Stimulated activated CD8-positive, alpha-beta memory T cell treated with anti-CD3 and anti-CD28 coated beads, Interleukin-15, amount 100 ng/mL, for 4 hours (primary cell): ENCODE data around the gene IFITM5.
"Not testable (repeated sequence)": the region's sequence is repeated elsewhere in the genome, so short reads cannot be mapped to it uniquely, and the experiment has no call there.

Experiments used
- DNase-seq, 2 donors: peaks; one replicate each; pipeline ENCODE4 v3.0.0-alpha.2; 2020; ENCODE audit warnings: low read depth in 2 of 2

IFITM5 gene

GRCh38 chr11:312092-312816 lies 12.9 kb upstream of the IFITM5 start:
- no peak for DNase-seq

GRCh38 chr11:311013-311748 lies 11.9 kb upstream of the IFITM5 start:
- not testable (repeated sequence) for DNase-seq

DNA sequence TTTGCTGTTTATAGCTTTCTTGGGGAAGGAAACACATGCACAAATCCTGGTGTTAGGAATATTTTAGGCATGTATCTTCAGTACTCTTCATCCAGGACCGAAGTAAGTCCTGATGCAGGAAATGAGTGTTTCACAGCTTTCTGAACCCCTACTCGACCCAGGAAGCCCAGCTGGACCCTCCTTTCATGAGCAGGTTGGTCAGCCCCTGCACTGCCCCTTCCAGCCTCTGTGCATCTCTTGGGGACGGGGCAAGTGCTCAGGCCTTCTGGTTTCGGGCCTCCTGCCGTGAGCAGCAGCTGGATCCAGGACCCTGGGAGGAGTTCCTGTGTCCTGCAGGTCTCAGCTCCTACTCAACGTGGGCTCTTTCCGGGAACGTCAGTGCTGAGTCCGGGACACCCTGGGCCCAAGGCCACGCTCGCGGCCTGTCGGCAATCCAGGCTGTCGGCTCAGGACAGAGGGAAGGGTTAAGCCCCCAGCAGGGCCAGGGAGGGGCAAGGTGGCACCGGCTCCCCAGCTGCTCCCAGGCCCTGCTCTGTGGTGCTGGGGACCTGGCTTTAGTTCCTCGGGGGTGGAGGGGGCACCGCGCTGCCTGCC lies 10.8 kb upstream of the IFITM5 start:
- not testable (repeated sequence) for DNase-seq

DNA sequence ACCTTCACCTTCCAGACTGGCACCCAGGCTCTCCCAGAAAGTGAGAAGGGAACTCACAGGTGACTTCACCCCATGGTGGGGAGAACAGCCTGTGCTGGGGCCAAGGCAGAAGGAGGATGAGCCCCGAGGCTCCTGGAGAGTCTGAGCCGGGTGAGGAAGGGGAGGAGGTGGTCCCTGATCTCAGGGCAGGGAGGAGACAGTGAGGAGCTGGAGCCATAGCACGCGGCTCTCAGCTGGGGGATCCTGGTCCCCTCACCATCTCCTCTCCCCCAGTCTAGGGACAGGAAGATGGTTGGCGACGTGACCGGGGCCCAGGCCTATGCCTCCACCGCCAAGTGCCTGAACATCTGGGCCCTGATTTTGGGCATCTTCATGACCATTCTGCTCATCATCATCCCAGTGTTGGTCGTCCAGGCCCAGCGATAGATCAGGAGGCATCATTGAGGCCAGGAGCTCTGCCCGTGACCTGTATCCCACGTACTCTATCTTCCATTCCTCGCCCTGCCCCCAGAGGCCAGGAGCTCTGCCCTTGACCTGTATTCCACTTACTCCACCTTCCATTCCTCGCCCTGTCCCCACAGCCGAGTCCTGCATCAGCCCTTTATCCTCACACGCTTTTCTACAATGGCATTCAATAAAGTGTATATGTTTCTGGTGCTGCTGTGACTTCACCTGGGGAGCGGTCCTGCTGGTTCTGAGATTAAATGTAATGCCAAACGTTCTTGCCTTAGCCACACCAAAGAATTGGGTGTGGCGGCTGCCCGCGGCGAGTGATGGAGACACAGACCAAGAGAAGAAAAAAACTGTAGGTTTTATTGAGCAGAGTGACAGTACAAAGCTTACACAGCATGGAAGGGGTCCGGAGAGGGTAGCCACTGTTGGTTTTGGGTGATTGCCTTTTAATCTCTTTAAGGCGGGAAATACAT lies 9.7 kb upstream of the IFITM5 start:
- DNase-seq, result not testable (repeated sequence)

GRCh38 chr11:307766-308708 lies 8.7 kb upstream of the IFITM5 start, which contains the start of gene IFITM2:
TSS of gene IFITM2 (plus strand) at chr11:307816. CDS start at chr11:308193, 377 bp downstream.
- not testable (repeated sequence) for DNase-seq

GRCh38 chr11:306645-307371 lies 7.5 kb upstream of the IFITM5 start:
- no peak for DNase-seq

- DNase-seq, result no peak
These were observed 6.5 kb upstream of the IFITM5 start for GRCh38 chr11:305844-306211.

DNA sequence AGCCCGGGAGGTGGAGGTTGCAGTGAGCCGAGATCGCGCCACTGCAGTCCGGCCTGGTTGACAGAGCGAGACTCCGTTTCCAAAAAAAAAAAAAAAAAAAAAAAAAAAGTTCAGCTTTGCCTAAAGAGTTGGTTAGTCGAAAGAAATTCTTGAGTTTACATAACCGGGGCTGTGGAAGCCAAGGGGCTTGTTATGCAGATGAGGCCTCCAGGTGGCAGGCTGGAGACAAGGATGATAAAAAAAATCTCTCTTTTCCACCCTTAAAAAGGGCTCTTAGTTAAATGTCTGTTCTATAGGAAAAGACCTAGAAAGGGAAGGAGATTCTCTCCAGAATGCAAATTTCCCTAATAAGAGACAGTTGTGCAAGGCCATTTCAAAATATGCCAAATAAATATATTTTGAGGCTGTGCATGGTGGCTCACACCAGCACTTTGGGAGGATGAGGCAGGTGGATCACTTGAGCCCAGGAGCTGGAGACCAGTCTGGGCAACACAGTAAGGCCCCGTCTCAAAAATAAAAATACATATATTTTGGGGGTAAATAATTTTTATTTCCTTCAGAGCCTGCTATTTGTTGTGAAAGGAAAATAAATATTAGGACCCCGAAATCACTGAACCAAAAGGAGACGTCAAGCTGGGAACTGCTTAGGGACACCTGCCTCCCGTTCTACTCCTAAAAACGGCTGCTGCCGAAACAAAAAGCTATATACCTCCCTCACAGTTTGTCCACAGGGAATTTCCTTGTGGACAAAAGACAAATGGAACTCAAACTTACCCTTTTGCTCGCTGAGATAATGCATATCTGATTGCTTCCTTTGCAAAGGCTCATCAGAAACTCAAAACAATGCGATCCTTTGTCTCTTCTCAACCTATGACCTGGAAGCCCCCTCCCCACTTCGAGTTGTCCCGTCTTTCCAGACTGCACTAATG lies 5.9 kb upstream of the IFITM5 start:
- DNase-seq, result no peak

- no peak for DNase-seq
These were observed 4.8 kb upstream of the IFITM5 start for GRCh38 chr11:304061-304506.

DNA sequence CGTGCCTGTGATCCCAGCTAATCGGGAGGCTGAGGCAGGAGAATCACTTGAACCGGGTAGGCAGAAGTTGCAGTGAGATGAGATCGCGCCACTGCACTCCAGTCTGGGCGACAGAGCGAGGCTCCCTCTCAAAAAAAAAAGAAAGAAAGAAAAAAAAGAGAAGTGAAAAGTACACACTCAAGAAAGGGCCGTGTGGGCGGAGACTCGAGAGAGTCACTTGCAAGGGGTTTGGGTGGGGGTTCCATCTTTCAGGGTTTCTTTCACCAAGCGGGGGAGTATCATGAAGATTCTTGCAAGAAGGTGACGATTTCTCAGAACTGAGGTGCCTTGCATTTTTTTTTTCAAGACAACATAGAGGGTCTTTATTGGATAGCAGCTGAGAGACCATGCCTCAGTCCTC lies 4.0 kb upstream of the IFITM5 start:
- no peak for DNase-seq

GRCh38 chr11:299951-300735 lies 817 bp upstream of the IFITM5 start:
- DNase-seq, result no peak

DNA sequence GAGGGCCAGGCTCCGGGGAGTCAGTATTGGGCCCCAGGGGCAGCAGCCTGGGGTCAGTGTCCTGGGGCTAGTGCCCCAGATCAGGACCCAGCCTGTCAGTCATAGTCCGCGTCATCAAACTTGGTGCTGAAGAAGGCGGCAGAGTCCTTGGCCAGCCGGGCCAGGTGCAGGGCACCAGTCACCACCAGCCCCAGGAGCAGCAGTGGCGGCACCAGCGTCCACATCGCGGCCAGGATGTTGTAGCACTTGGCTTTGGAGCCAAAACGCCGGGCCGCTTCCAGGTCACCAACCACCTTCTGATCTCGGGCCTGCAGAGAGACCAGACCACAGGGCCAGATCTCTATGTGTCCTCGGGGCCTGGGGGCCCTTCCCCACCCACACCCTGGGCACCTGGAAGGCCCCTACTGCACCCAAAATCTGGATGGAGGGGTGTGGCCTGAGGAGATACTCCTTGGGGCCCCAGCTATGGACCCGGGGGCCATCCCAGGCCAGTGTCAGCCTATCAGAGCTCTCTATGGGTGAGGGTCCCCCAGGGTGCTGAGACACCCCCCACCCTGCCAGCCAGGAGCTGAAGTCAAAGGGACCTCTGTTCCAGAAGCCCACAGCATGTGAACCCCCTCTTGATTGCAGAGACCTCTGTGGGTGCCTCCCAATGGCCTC lies 790 bp downstream of the IFITM5 start:
- no peak for DNase-seq

GRCh38 chr11:297586-298405 lies 1.5 kb downstream of the IFITM5 start:
- no peak for DNase-seq

DNA sequence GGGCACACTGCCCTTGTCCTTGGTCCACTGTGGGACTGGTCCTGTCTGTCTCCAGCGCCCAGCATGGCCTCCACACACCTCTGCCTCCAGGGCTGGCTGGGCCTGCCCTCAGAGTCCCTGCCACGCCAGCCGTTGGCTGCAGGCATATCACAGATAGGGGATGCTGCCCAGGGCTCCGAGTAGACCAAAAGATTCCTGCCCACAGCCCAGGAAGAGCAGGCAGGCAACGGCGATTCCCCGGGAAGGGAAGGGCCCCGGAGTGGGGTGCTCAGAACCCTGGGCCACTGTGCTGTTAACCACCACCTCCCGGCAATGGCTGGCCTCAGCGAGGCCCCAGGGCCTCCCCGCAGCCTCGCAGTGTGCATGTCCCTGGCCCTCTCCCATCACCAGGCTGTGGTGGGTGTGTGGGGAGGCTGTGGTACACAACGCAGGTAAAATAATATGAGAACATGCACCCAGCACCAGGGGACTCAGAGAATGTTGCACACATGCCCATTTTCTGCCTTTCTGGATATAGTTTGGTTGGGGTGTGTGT lies 2.2 kb downstream of the IFITM5 start:
- no peak for DNase-seq

DNA sequence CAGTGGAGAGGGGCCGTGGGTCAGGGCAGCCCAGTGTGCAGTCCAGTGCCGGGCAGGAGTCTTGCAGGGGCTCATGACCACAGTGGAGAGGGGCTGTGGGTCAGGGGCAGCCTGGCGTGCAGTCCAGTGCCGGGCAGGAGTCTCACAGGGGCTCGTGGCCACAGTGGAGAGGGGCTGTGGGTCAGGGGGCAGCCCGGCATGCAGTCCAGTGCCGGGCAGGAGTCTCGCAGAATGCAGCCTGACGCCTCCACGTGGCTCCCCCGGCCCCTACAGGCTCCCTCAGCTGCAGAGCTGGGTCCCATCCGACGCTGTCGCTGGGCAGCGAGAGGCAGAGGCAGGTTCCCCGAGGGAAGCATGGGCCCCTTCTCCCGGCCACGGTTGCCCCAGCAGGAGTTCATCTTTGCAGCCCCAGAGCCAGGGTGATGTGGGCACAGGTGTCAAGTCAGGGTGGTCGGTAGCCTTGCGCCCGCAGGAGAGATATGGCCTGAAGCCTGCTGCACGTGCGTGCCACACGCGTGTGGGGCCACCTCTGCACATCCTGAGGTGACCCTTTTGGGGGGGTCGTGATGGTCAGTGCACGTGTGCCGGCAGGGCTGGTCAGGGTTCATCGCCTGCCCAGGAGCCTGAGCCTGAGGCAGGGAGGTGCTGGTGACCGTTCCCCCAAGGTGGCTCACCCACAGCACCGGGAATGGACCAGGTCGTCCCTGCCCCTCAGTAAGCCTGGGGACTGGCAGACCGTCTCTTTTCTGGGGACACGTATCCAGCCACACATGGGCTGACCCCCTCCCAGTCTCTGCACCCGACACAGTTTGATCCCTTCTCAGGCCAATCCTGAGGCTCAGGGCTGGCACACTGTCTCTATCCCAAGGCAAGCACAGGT lies 2.9 kb downstream of the IFITM5 start:
- no peak for DNase-seq
